HEK293T (cell line): ENCODE results near the gene LNX2.

ENCODE experiments used
- CTCF ChIA-PET: fragments of 350-600 bp; formaldehyde crosslinking; extraction: SDS; loops from one replicate; lab custom pipeline; 2021; ENCODE audit warnings: antibody characterized with exemption, inconsistent platforms; lab: Yijun Ruan, JAX
- POLR2A ChIA-PET: fragments of 350-600 bp; formaldehyde crosslinking; extraction: SDS; loops from one replicate; lab custom pipeline; 2020; ENCODE audit warnings: antibody characterized with exemption, inconsistent platforms; lab: Yijun Ruan, JAX
- DNase-seq: peaks from one replicate; pipeline ENCODE4 v3.0.0; 2012; ENCODE audit warnings: mixed read lengths; ENCODE audit errors: extremely low spot score
- ARNT ChIP-seq: fragments of 450-650 bp; IDR thresholded peaks from 2 replicates; pipeline ENCODE4 v1.6.1; 2017; ENCODE audit warnings: mild to moderate bottlenecking
- BHLHE40 ChIP-seq: fragments of 450-650 bp; IDR thresholded peaks from 2 replicates; pipeline ENCODE4 v1.6.1; 2016; ENCODE audit warnings: mild to moderate bottlenecking, moderate library complexity, borderline replicate concordance
- CTBP1 ChIP-seq: fragments of 450-650 bp; IDR thresholded peaks from 2 replicates; pipeline ENCODE4 v1.6.1; 2016; ENCODE audit warnings: borderline replicate concordance
- ELF4 ChIP-seq: fragments of 450-650 bp; IDR thresholded peaks from 2 replicates; pipeline ENCODE4 v1.6.1; 2017; ENCODE audit warnings: antibody characterized with exemption
- FOXA1 ChIP-seq: fragments of 450-650 bp; IDR thresholded peaks from 2 replicates; pipeline ENCODE4 v1.6.1; 2016; ENCODE audit warnings: mild to moderate bottlenecking
- FOXK2 ChIP-seq: fragments of 450-650 bp; IDR thresholded peaks from 2 replicates; pipeline ENCODE4 v1.6.1; 2016; ENCODE audit warnings: mild to moderate bottlenecking
- FOXM1 ChIP-seq: fragments of 450-650 bp; IDR thresholded peaks from 2 replicates; pipeline ENCODE4 v1.6.1; 2017; ENCODE audit warnings: mild to moderate bottlenecking, borderline replicate concordance
- HDGF ChIP-seq: fragments of 450-650 bp; IDR thresholded peaks from 2 replicates; pipeline ENCODE4 v1.6.1; 2017; ENCODE audit warnings: antibody characterized with exemption, borderline replicate concordance
- L3MBTL2 ChIP-seq: fragments of 450-650 bp; conservative IDR thresholded peaks from 2 replicates; pipeline ENCODE4 v1.6.1; 2016; ENCODE audit warnings: mild to moderate bottlenecking
- LEF1 ChIP-seq: fragments of 450-650 bp; IDR thresholded peaks from 2 replicates; pipeline ENCODE4 v1.6.1; 2017; ENCODE audit warnings: mild to moderate bottlenecking, borderline replicate concordance
- NFRKB ChIP-seq: fragments of 450-650 bp; IDR thresholded peaks from 2 replicates; pipeline ENCODE4 v1.6.1; 2016; ENCODE audit warnings: mild to moderate bottlenecking, moderate library complexity
- PKNOX1 ChIP-seq: fragments of 450-650 bp; IDR thresholded peaks from 2 replicates; pipeline ENCODE4 v1.6.1; 2016
- SP1 ChIP-seq: fragments of 450-650 bp; IDR thresholded peaks from 2 replicates; pipeline ENCODE4 v1.6.1; 2017
- SUZ12 ChIP-seq: fragments of 450-650 bp; IDR thresholded peaks from 2 replicates; pipeline ENCODE4 v1.6.1; 2016; ENCODE audit warnings: mild to moderate bottlenecking
- TARDBP ChIP-seq: fragments of 450-650 bp; IDR thresholded peaks from 2 replicates; pipeline ENCODE4 v1.6.1; 2016
- ZNF384 ChIP-seq: fragments of 450-650 bp; IDR thresholded peaks from 2 replicates; pipeline ENCODE4 v1.6.1; 2016

Gene LNX2

GRCh38 chr13:27641711-27642502 lies 21.6 kb upstream of the LNX2 start:
- no peak for TF ChIP-seq BHLHE40
- TF ChIP-seq CTBP1 = no peak
- TF ChIP-seq TARDBP = no peak
- TF ChIP-seq ZNF384 = no peak
- TF ChIP-seq FOXK2 = no peak
- TF ChIP-seq L3MBTL2 = no peak
- no peak for TF ChIP-seq HDGF
- no peak for TF ChIP-seq ARNT
- no peak for TF ChIP-seq ELF4
- TF ChIP-seq FOXA1 = no peak
- no peak for TF ChIP-seq PKNOX1
- ChIA-PET CTCF (no interaction called here), POLR2A (interaction anchor here (1.0 kb wide), 1 partner anchor 676 kb away, joined by 3 read pairs; no protein-coding TSS in a partner anchor)
- DNase-seq = no peak

- DNase-seq = no peak
- no peak for TF ChIP-seq ARNT
- no peak for TF ChIP-seq BHLHE40
- no peak for TF ChIP-seq TARDBP
- TF ChIP-seq ZNF384 = no peak
- no peak for TF ChIP-seq NFRKB
- no peak for TF ChIP-seq FOXM1
- ChIA-PET CTCF (interaction anchor here (0.6 kb wide), 1 partner anchor 10 kb away, joined by 6 read pairs; no protein-coding TSS in a partner anchor), POLR2A (interaction anchor here (1.5 kb wide), 1 partner anchor 19 kb away, joined by 6 read pairs; the partner anchor contains the start of gene LNX2)
Measured at GRCh38 chr13:27639186-27639585, 18.9 kb upstream of the LNX2 start.

- ChIA-PET POLR2A (interaction anchor here (1.5 kb wide), 1 partner anchor 18 kb away, joined by 6 read pairs; the partner anchor contains the start of gene LNX2), CTCF (interaction anchor here (0.6 kb wide), 1 partner anchor 9 kb away, joined by 6 read pairs; no protein-coding TSS in a partner anchor)
- no peak for DNase-seq
- TF ChIP-seq ELF4 (no peak), NFRKB (no peak), FOXK2 (no peak), ARNT (no peak), PKNOX1 (no peak), CTBP1 (no peak), ZNF384 (no peak), SUZ12 (no peak), TARDBP (no peak), BHLHE40 (no peak), SP1 (no peak), FOXA1 (no peak), FOXM1 (no peak), L3MBTL2 (no peak), LEF1 (no peak), HDGF (no peak)
Measured at GRCh38 chr13:27638521-27638920, 18.2 kb upstream of the LNX2 start.

GRCh38 chr13:27638001-27638400 lies 17.7 kb upstream of the LNX2 start:
- TF ChIP-seq FOXK2 (no peak), SUZ12 (no peak), NFRKB (no peak), PKNOX1 (no peak)
- ChIA-PET CTCF (no interaction called here), POLR2A (interaction anchor here (1.5 kb wide), 1 partner anchor 18 kb away, joined by 6 read pairs; the partner anchor contains the start of gene LNX2)
- no peak for DNase-seq

- ChIA-PET POLR2A (interaction anchor here (1.1 kb wide), 1 partner anchor 17 kb away, joined by 3 read pairs; the partner anchor contains the start of gene LNX2), CTCF (no interaction called here)
- DNase-seq = no peak
- TF ChIP-seq BHLHE40 = no peak
- TF ChIP-seq SP1 = no peak
- TF ChIP-seq FOXA1 = no peak
Measured at GRCh38 chr13:27637289-27637626, 16.9 kb upstream of the LNX2 start.

GRCh38 chr13:27636589-27637288 lies 16.4 kb upstream of the LNX2 start:
- TF ChIP-seq NFRKB (no peak), SUZ12 (no peak), PKNOX1 (no peak), BHLHE40 (no peak)
- ChIA-PET POLR2A (interaction anchor here (1.1 kb wide), 1 partner anchor 16 kb away, joined by 3 read pairs; the partner anchor contains the start of gene LNX2), CTCF (no interaction called here)
- no peak for DNase-seq
